ENCODE measurements around the gene MEF2D.

Gene MEF2D

GRCh38 chr1:156533568-156534220, 33.1 kb upstream of the MEF2D start:
- no peak for DNase-seq
- Mint-ChIP-seq H3K9me3 (no peaks in the 10 kb centered on the region), H3K27me3 (no peaks in the 10 kb centered on the region), H3K4me3 (no peak overlapping the region), H3K27ac (no peak overlapping the region), H3K36me3 (ENCODE audit: insufficient read depth) (no peaks in the 10 kb centered on the region), H3K4me1 (ENCODE audit: low read depth in 2 of 2) (peaks cover 0 to 2% of the 10 kb centered on the region in 2 donors)
- no peak for ATAC-seq (replicated peaks)

- Mint-ChIP-seq H3K9me3 (no peaks in the 10 kb centered on the region), H3K36me3 (ENCODE audit: insufficient read depth) (no peaks in the 10 kb centered on the region), H3K27ac (no peak overlapping the region), H3K4me1 (ENCODE audit: low read depth in 2 of 2) (peaks cover 8 to 9% of the 10 kb centered on the region in 2 donors), H3K4me3 (no peak overlapping the region), H3K27me3 (no peaks in the 10 kb centered on the region)
- no peak for ATAC-seq (replicated peaks)
- no peak for DNase-seq
These were observed 31.8 kb upstream of the MEF2D start for GRCh38 chr1:156532374-156532773.

- Mint-ChIP-seq H3K27me3 (no peaks in the 10 kb centered on the region), H3K27ac (no peak overlapping the region), H3K9me3 (no peaks in the 10 kb centered on the region), H3K36me3 (ENCODE audit: insufficient read depth) (no peaks in the 10 kb centered on the region), H3K4me1 (ENCODE audit: low read depth in 2 of 2) (peaks cover 16 to 18% of the 10 kb centered on the region in 2 donors), H3K4me3 (no peak overlapping the region)
- DNase-seq: no peak
- ATAC-seq (replicated peaks): no peak
These were observed 29.4 kb upstream of the MEF2D start for GRCh38 chr1:156530006-156530405.

DNA sequence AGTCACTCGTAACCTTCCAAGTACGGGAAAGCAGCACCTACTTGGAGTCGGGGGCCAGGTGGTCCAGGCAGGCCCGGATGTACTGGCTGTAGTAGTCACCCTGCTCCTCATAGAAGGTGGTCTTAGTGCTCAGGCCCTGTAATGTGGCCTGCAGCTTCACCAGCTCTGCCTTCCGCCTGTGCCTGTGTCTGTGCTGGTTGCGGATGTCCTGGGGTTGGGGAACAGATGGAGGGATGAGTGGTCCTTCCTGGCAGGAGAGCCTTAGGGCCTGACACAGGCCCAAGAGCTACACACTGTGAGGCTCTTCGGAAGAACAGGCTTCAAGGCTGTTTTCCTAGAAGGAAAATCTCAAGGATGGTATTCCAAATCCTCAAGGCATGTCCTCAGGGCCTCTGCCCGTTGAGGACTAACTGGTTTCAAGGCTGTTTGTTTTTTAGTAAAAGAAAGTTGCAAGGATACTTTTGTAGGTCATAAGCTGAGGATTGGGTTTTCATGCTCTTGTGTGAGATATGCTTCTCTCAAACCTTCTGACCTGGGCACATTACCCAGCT, 28.4 kb upstream of the MEF2D start:
- Mint-ChIP-seq H3K4me1 (ENCODE audit: low read depth in 2 of 2) (peaks cover 24 to 28% of the 10 kb centered on the region in 2 donors), H3K36me3 (ENCODE audit: insufficient read depth) (no peaks in the 10 kb centered on the region), H3K4me3 (no peak overlapping the region), H3K27ac (peak overlapping the region in 1 of 2 donors; percentile 31), H3K27me3 (no peaks in the 10 kb centered on the region), H3K9me3 (no peaks in the 10 kb centered on the region)
- DNase-seq: no peak
- no peak for ATAC-seq (replicated peaks)

GRCh38 chr1:156528231-156528630, 27.7 kb upstream of the MEF2D start:
- H3K27ac Mint-ChIP-seq: peak overlapping the region in 1 of 2 donors; percentile 31
- H3K9me3 Mint-ChIP-seq: no peaks in the 10 kb centered on the region
- DNase-seq (no peak), ATAC-seq (replicated peaks) (no peak)
- no peaks in the 10 kb centered on the region for H3K36me3 Mint-ChIP-seq (ENCODE audit: insufficient read depth)
- peak overlapping the region in 1 of 2 donors; percentile 34 for H3K4me3 Mint-ChIP-seq
- H3K27me3 Mint-ChIP-seq: no peaks in the 10 kb centered on the region
- H3K4me1 Mint-ChIP-seq (ENCODE audit: low read depth in 2 of 2): peaks cover 24 to 31% of the 10 kb centered on the region in 2 donors

GRCh38 chr1:156527584-156527983, 27.0 kb upstream of the MEF2D start:
- Mint-ChIP-seq H3K27me3 (no peaks in the 10 kb centered on the region), H3K4me1 (ENCODE audit: low read depth in 2 of 2) (peaks cover 24 to 31% of the 10 kb centered on the region in 2 donors), H3K4me3 (no peak overlapping the region), H3K27ac (peak overlapping the region; percentile 31 to 55), H3K9me3 (no peaks in the 10 kb centered on the region), H3K36me3 (ENCODE audit: insufficient read depth) (no peaks in the 10 kb centered on the region)
- no peak for ATAC-seq (replicated peaks)
- no peak for DNase-seq

GRCh38 chr1:156525856-156526489, 25.4 kb upstream of the MEF2D start:
- Mint-ChIP-seq H3K4me1 (ENCODE audit: low read depth in 2 of 2) (peaks cover 24 to 31% of the 10 kb centered on the region in 2 donors), H3K9me3 (no peaks in the 10 kb centered on the region), H3K27ac (peak overlapping the region; percentile 54 to 93), H3K36me3 (ENCODE audit: insufficient read depth) (no peaks in the 10 kb centered on the region), H3K4me3 (no peak overlapping the region), H3K27me3 (no peaks in the 10 kb centered on the region)
- ATAC-seq (replicated peaks) (no peak), DNase-seq (no peak)

DNA sequence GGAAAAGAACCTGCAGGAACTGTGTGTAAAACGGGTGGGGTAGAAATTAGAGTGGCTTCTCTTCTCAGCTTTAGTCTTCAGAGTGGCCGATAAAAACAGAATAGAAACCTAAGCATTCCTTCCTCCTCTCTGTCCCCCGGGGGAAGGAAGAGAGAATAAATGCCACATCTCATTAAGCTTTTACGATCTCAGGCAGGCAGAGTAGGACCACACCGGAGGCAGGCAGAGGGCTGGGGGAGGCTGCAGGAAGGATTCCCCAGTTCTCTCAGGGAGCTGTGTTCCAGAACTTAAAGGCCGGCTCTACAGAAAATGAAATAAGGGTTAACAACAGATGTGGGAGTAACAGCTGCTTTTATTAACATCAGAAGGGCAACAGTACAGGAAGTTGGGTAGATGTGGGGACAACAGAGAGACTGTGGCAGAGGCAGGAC, 24.5 kb upstream of the MEF2D start:
- Mint-ChIP-seq H3K27me3 (no peaks in the 10 kb centered on the region), H3K36me3 (ENCODE audit: insufficient read depth) (no peaks in the 10 kb centered on the region), H3K4me3 (peak overlapping the region; percentile 55 to 74), H3K9me3 (no peaks in the 10 kb centered on the region), H3K4me1 (ENCODE audit: low read depth in 2 of 2) (peaks cover 24 to 31% of the 10 kb centered on the region in 2 donors), H3K27ac (peak overlapping the region; percentile 80 to 93)
- no peak for DNase-seq
- ATAC-seq (replicated peaks): no peak

GRCh38 chr1:156524481-156524869, 23.9 kb upstream of the MEF2D start:
- DNase-seq: peak in 1 of 3 experiments; percentile 23
- H3K27me3 Mint-ChIP-seq: no peaks in the 10 kb centered on the region
- peaks cover 24 to 31% of the 10 kb centered on the region in 2 donors for H3K4me1 Mint-ChIP-seq (ENCODE audit: low read depth in 2 of 2)
- H3K27ac Mint-ChIP-seq: peak overlapping the region; percentile 80 to 93
- H3K4me3 Mint-ChIP-seq: peak overlapping the region; percentile 55 to 74
- peak; percentile 90 for ATAC-seq (replicated peaks)
- H3K9me3 Mint-ChIP-seq: no peaks in the 10 kb centered on the region
- no peaks in the 10 kb centered on the region for H3K36me3 Mint-ChIP-seq (ENCODE audit: insufficient read depth)

- Mint-ChIP-seq H3K27me3 (no peaks in the 10 kb centered on the region), H3K27ac (peak overlapping the region; percentile 80 to 93), H3K36me3 (ENCODE audit: insufficient read depth) (no peaks in the 10 kb centered on the region), H3K9me3 (no peaks in the 10 kb centered on the region), H3K4me3 (peak overlapping the region; percentile 55 to 74), H3K4me1 (ENCODE audit: low read depth in 2 of 2) (peaks cover 24 to 31% of the 10 kb centered on the region in 2 donors)
- ATAC-seq (replicated peaks) (no peak), DNase-seq (no peak)
These were observed 23.4 kb upstream of the MEF2D start for GRCh38 chr1:156523801-156524480.

- no peaks in the 10 kb centered on the region for H3K9me3 Mint-ChIP-seq
- ATAC-seq (replicated peaks) (no peak), DNase-seq (no peak)
- no peak overlapping the region for H3K27ac Mint-ChIP-seq
- H3K4me3 Mint-ChIP-seq: no peak overlapping the region
- peaks cover 16 to 24% of the 10 kb centered on the region in 2 donors for H3K4me1 Mint-ChIP-seq (ENCODE audit: low read depth in 2 of 2)
- H3K36me3 Mint-ChIP-seq (ENCODE audit: insufficient read depth): no peaks in the 10 kb centered on the region
- no peaks in the 10 kb centered on the region for H3K27me3 Mint-ChIP-seq
These were observed 21.9 kb upstream of the MEF2D start for GRCh38 chr1:156522443-156522970.

- Mint-ChIP-seq H3K36me3 (ENCODE audit: insufficient read depth) (no peaks in the 10 kb centered on the region), H3K27me3 (no peaks in the 10 kb centered on the region), H3K9me3 (no peaks in the 10 kb centered on the region), H3K4me1 (ENCODE audit: low read depth in 2 of 2) (no peaks in the 10 kb centered on the region), H3K4me3 (no peak overlapping the region), H3K27ac (no peak overlapping the region)
- DNase-seq (no peak), ATAC-seq (replicated peaks) (no peak)
These were observed 17.2 kb upstream of the MEF2D start for GRCh38 chr1:156517748-156518147.

DNA sequence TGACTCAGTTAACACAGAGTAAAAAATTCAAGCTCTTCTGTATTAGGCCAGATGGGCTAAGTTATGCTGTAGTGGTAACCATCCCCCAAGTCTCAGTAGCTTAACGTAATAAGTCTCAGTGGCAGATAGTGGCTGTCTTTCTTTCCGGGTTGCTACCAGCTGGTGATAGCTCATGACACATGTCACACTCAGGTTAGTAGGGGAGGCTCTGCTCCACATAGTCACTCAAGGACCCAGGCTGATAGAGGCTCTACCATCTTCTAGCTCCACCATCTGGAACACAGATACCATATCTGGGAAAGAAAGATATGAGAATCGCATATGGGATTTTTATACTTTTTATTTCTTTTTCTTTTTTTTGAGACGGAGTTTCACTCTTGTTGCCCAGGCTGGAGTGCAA, 16.2 kb upstream of the MEF2D start:
- DNase-seq: no peak
- H3K4me3 Mint-ChIP-seq: no peak overlapping the region
- H3K27ac Mint-ChIP-seq: no peak overlapping the region
- H3K9me3 Mint-ChIP-seq: no peaks in the 10 kb centered on the region
- H3K36me3 Mint-ChIP-seq (ENCODE audit: insufficient read depth): no peaks in the 10 kb centered on the region
- H3K4me1 Mint-ChIP-seq (ENCODE audit: low read depth in 2 of 2): peaks cover 4% of the 10 kb centered on the region in 2 donors
- ATAC-seq (replicated peaks): no peak
- peaks cover 0 to 8% of the 10 kb centered on the region in 2 donors for H3K27me3 Mint-ChIP-seq

Measured in effector memory CD8-positive, alpha-beta T cell (primary cell).